ENCODE data around the gene MSH4. TPM values are rescaled to one million over a fixed set of nuclear protein-coding genes. Genes with fewer than 3 reads are reported as not detected.

MSH4 gene
- total and polyA plus RNA-seq, 2 experiments from 2014 or later = 0.19 to 0.37 TPM

GRCh38 chr1:75765697-75766355, 30.9 kb upstream of the MSH4 start:
- no peak overlapping the region for H2AFZ ChIP-seq
- no peaks in the 10 kb centered on the region for H4K20me1 ChIP-seq (ENCODE audit: insufficient read depth, poor library complexity, severe bottlenecking)
- H3K79me2 ChIP-seq = no peaks in the 10 kb centered on the region
- 87% methylated on average over 1 of the region's 1 CpG for WGBS (ENCODE audit: low lambda C conversion rate, missing lambda C conversion rate)
- H3K36me3 ChIP-seq (replicated peaks; ENCODE audit: insufficient read depth, low read depth) = no peaks in the 10 kb centered on the region
- H3K27ac ChIP-seq = peak overlapping the region; percentile 48
- H3K4me2 ChIP-seq = no peak overlapping the region
- no peaks in the 10 kb centered on the region for H3K4me1 ChIP-seq (ENCODE audit: insufficient read depth)
- no peaks in the 10 kb centered on the region for H3K9me3 ChIP-seq (ENCODE audit: low read depth)
- H3K4me3 ChIP-seq = no peak overlapping the region
- H3K27me3 ChIP-seq = no peaks in the 10 kb centered on the region
- DNase-seq (ENCODE audit: low spot score) = peak; percentile 18
- TF ChIP-seq CTCF (IDR thresholded peaks at IDR 0.05; ENCODE audit: poor library complexity) = no peak
- TF ChIP-seq EZH2phosphoT487 (IDR thresholded peaks at IDR 0.05; ENCODE audit: low read depth, severe bottlenecking, unreplicated experiment) = no peak
- no peak for TF ChIP-seq EZH2 (IDR thresholded peaks at IDR 0.05; ENCODE audit: borderline replicate concordance)
- H3K9me2 ChIP-seq (replicated peaks; ENCODE audit: insufficient read depth) = no peaks in the 10 kb centered on the region

- 75% methylated on average over 1 of the region's 1 CpG for WGBS (ENCODE audit: low lambda C conversion rate, missing lambda C conversion rate)
These were observed 28.7 kb upstream of the MSH4 start for GRCh38 chr1:75768016-75768415.

GRCh38 chr1:75770761-75771160, 25.9 kb upstream of the MSH4 start:
- 59% methylated on average over 1 of the region's 1 CpG for whole genome bisulfite sequencing (ENCODE audit: low lambda C conversion rate, missing lambda C conversion rate)
- no peak overlapping the region for H3K4me2 ChIP-seq

More at GRCh38 chr1:75768016-75768415, 28.7 kb upstream of the MSH4 start:
- Histone ChIP-seq H2AFZ (no peak overlapping the region), H3K79me2 (no peaks in the 10 kb centered on the region), H4K20me1 (ENCODE audit: insufficient read depth, poor library complexity, severe bottlenecking) (no peaks in the 10 kb centered on the region), H3K27ac (no peak overlapping the region), H3K9me3 (ENCODE audit: low read depth) (no peaks in the 10 kb centered on the region), H3K27me3 (no peaks in the 10 kb centered on the region), H3K9me2 (replicated peaks; ENCODE audit: insufficient read depth) (no peaks in the 10 kb centered on the region), H3K4me1 (ENCODE audit: insufficient read depth) (no peaks in the 10 kb centered on the region), H3K4me2 (no peak overlapping the region), H3K4me3 (no peak overlapping the region), H3K36me3 (replicated peaks; ENCODE audit: insufficient read depth, low read depth) (no peaks in the 10 kb centered on the region)
- TF ChIP-seq EZH2phosphoT487 (IDR thresholded peaks at IDR 0.05; ENCODE audit: low read depth, severe bottlenecking, unreplicated experiment) = no peak
- no peak for TF ChIP-seq EZH2 (IDR thresholded peaks at IDR 0.05; ENCODE audit: borderline replicate concordance)
- TF ChIP-seq CTCF (IDR thresholded peaks at IDR 0.05; ENCODE audit: poor library complexity) = no peak
- DNase-seq (ENCODE audit: low spot score) = no peak

More at GRCh38 chr1:75770761-75771160, 25.9 kb upstream of the MSH4 start:
- H3K9me3 ChIP-seq (ENCODE audit: low read depth) = no peaks in the 10 kb centered on the region
- H3K4me3 ChIP-seq = no peak overlapping the region
- H3K27me3 ChIP-seq = no peaks in the 10 kb centered on the region
- H4K20me1 ChIP-seq (ENCODE audit: insufficient read depth, poor library complexity, severe bottlenecking) = no peaks in the 10 kb centered on the region
- no peaks in the 10 kb centered on the region for H3K36me3 ChIP-seq (replicated peaks; ENCODE audit: insufficient read depth, low read depth)
- no peaks in the 10 kb centered on the region for H3K9me2 ChIP-seq (replicated peaks; ENCODE audit: insufficient read depth)
- H3K27ac ChIP-seq = no peak overlapping the region
- no peaks in the 10 kb centered on the region for H3K4me1 ChIP-seq (ENCODE audit: insufficient read depth)
- no peak for DNase-seq (ENCODE audit: low spot score)
- no peak for TF ChIP-seq EZH2phosphoT487 (IDR thresholded peaks at IDR 0.05; ENCODE audit: low read depth, severe bottlenecking, unreplicated experiment)
- no peak for TF ChIP-seq EZH2 (IDR thresholded peaks at IDR 0.05; ENCODE audit: borderline replicate concordance)
- no peak for TF ChIP-seq CTCF (IDR thresholded peaks at IDR 0.05; ENCODE audit: poor library complexity)
- H2AFZ ChIP-seq = no peak overlapping the region
- H3K79me2 ChIP-seq = no peaks in the 10 kb centered on the region
